Right lobe of liver (tissue), 6 donors: ENCODE data around the gene SBSN. TPM values are rescaled to one million over a fixed set of nuclear protein-coding genes. Genes with fewer than 3 reads are reported as not detected.

ENCODE experiments used
- ATAC-seq, 4 donors: fragments of 200-7000 bp; cut with Tn5 transposase; one replicate each; pipeline ENCODE4 v1.9.1; 2020; ENCODE audit warnings: mild to moderate bottlenecking in 4 of 4, moderate library complexity in 4 of 4
- DNase-seq, 3 donors: peaks; one replicate each; pipeline ENCODE4 v3.0.0-alpha.2; 2020
- H3K27ac ChIP-seq, 3 donors: fragments of 200-600 bp; one replicate each; pipeline ENCODE4 v1.8.0; 2022
- H3K27me3 ChIP-seq, 2 donors: fragments of 200-600 bp; one replicate each; pipeline ENCODE4 v1.8.0; 2022
- H3K36me3 ChIP-seq, 4 donors: fragments of 200-600 bp; sonication (generic) in 1 of 4; one replicate each; pipeline versions ENCODE4 v1.5.1 to v1.8.0; 2017 to 2022; ENCODE audit warnings: control low read depth in 1 of 4
- H3K4me1 ChIP-seq, 4 donors: fragments of 200-600 bp; sonication (generic) in 1 of 4; one replicate each; pipeline versions ENCODE4 v1.5.1 to v1.8.0; 2017 to 2022; ENCODE audit warnings: control low read depth in 1 of 4
- H3K4me3 ChIP-seq, 3 donors: fragments of 200-600 bp; one replicate each; pipeline ENCODE4 v1.8.0; 2022
- H3K9me3 ChIP-seq, 4 donors: fragments of 200-600 bp; sonication (generic) in 1 of 4; one replicate each; pipeline versions ENCODE4 v1.5.1 to v1.8.0; 2017 to 2022; ENCODE audit warnings: control low read depth in 1 of 4
- POLR2A ChIP-seq: fragments of 450-650 bp; IDR thresholded peaks from one replicate; pipeline ENCODE4 v1.6.1; 2017; ENCODE audit warnings: antibody characterized with exemption, mild to moderate bottlenecking
- WGBS: methylation state at CpG from one replicate; pipeline ENCODE4 v1.1.6; 2018; ENCODE audit warnings: low coverage, low lambda C conversion rate; ENCODE audit not compliant: insufficient coverage; ENCODE audit errors: missing lambda C conversion rate; 5-methylcytosine and 5-hydroxymethylcytosine counted together
- intact Hi-C, 2 donors: fragments of 100-400 bp; cut with DNase I; formaldehyde crosslinking; loops; one replicate each; pipeline versions ENCODE4 v1.11.2 to v1.14.1; 2022
- total RNA-seq, 6 experiments: library from RNA; depleted of rRNA in 2 of 6; stranded (reverse); fragments of >200 nt in 2 of 6; fragmentation: NEBNext Ultra II Directional in 3 of 6; extraction: Animal tissue kit (Norgen Biotek cat#: 25700) in 3 of 6; gene quantifications; one replicate each; pipeline versions ENCODE4 v1.1.0 to v1.2.4, GENCODE V29; 2016 to 2023
- TF ChIP-seq, protein P1 (sequence below), 4 donors: fragments of 200-600 bp in 3 of 4; fragments of 450-650 bp in 1 of 4; IDR thresholded peaks; one replicate each; pipeline versions ENCODE4 v1.5.1 to v1.8.0; 2016 to 2022; ENCODE audit warnings: antibody characterized with exemption in 4 of 4, mild to moderate bottlenecking in 2 of 4
- donor health status: DM: no; HTN: yes; CAD: no.
- donor health status: DM: no; HTN: no; CAD: no.
- donor health status: DM: no; HTN: no; CAD: no.
- donor health status: DM: no; HTN: yes; CAD: no.
- donor health status: DM: no; HTN: yes; CAD: no.

The SBSN gene
- total RNA-seq, 6 experiments from 2014 or later, result 0.24 TPM; not detected in 5

DNA sequence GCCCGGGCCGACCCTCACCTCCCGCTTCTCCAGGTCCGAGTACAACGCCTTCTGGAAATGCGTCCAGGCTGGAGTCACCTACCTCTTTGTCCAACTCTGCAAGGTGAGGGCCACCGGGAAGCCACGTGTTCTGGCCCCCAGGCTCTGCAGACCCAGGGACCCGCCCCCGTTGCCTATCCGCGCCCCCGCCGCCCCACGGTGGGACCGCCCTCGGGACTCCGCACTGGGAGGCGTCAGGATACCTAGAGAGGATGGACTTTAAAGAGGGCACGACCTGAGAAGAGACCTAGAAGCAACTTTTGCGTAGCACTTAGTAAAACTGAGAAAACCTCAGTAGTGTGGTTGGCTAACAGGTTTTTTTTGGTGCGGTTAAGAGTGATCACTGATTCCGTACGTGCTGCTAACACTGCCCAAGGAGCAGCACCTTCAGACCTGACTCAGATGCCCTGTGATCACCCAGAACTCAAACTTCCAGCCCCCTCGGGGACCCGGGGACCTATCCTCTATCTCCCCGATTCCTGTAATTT, 17.8 kb upstream of the SBSN start:
- H3K27ac ChIP-seq, result peak overlapping the region; percentile 41 to 63 (median 44)
- peak overlapping the region; percentile 77 to 100 (median 99) for H3K4me3 ChIP-seq
- intact Hi-C loops, result no loop called here
- H3K4me1 ChIP-seq, result peaks cover 0 to 9% (median 4%) of the 10 kb centered on the region in 4 donors
- ATAC-seq, result peak; percentile 51 to 63 (median 56)
- WGBS, result 5% methylated on average over 18 of the region's 27 CpGs
- H3K9me3 ChIP-seq, result no peaks in the 10 kb centered on the region
- no peaks in the 10 kb centered on the region for H3K27me3 ChIP-seq
- peak in 2 of 3 donors; percentile 70 for DNase-seq
- TF ChIP-seq, protein P1, sequence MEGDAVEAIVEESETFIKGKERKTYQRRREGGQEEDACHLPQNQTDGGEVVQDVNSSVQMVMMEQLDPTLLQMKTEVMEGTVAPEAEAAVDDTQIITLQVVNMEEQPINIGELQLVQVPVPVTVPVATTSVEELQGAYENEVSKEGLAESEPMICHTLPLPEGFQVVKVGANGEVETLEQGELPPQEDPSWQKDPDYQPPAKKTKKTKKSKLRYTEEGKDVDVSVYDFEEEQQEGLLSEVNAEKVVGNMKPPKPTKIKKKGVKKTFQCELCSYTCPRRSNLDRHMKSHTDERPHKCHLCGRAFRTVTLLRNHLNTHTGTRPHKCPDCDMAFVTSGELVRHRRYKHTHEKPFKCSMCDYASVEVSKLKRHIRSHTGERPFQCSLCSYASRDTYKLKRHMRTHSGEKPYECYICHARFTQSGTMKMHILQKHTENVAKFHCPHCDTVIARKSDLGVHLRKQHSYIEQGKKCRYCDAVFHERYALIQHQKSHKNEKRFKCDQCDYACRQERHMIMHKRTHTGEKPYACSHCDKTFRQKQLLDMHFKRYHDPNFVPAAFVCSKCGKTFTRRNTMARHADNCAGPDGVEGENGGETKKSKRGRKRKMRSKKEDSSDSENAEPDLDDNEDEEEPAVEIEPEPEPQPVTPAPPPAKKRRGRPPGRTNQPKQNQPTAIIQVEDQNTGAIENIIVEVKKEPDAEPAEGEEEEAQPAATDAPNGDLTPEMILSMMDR (IDR thresholded peaks at IDR 0.05), result no peak
- TF ChIP-seq POLR2A, result no peak
- no peaks in the 10 kb centered on the region for H3K36me3 ChIP-seq

DNA sequence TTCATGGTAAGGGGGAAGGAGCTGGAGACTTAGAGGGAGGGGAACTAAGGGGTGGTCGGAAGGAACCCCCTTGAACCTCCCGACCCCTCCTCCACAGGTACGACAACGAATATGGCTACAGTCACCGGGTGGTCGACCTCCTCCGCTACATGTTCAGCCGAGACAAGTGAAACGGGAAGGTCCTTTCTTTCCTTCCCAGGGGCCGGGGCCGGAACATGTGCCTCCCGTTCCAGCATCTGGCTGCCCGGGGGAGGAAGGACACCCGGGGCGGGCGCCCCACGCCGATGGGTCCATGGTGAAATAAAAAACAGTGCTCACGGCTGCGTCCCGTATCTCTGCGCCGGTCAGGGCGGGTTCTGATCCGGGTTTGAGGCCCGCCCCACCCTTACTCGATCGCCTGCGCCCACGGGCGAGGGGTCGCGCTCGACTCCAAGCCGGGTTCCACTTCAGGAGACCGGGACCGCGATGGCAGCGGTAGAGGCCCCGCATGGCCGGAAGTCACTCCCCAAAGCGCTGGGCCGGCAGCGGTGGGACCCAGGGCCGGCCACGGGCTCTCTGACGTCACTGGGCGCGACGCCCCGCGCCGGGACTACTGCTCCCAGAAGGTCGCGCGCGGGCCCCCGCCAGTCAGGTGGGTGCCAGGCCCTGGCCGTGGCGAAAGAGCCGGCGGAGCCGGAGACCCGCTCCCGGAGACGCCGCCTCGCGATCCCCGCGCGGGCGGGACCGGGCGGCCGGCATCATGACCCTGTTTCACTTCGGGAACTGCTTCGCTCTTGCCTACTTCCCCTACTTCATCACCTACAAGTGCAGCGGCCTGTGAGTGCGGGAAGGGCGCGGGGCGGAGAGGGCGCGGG, 17.1 kb upstream of the SBSN start, which contains the start of gene TMEM147:
Gene TMEM147, plus strand, starts transcription at position 626 of the 854 bp plus-strand sequence. Its CDS starts 114 bp downstream, at position 740.
- intact Hi-C loops, result no loop called here
- ATAC-seq, result peak; percentile 93 to 96 (median 96)
- TF ChIP-seq, protein P1 (IDR thresholded peaks at IDR 0.05), result no peak
- peak; percentile 81 for TF ChIP-seq POLR2A
- peak within 1 kb of the TSS; percentile 77 to 100 (median 99) for H3K4me3 ChIP-seq
- H3K27me3 ChIP-seq, result no peaks in the 10 kb centered on the region
- H3K4me1 ChIP-seq, result peaks cover 0 to 9% (median 4%) of the 10 kb centered on the region in 4 donors
- peak; percentile 95 to 97 (median 96) for DNase-seq
- H3K36me3 ChIP-seq, result no peaks in the 10 kb centered on the region
- no peaks in the 10 kb centered on the region for H3K9me3 ChIP-seq
- 1% methylated on average over 15 of the region's 85 CpGs for WGBS
- peak within 1 kb of the TSS; percentile 41 to 63 (median 44) for H3K27ac ChIP-seq

DNA sequence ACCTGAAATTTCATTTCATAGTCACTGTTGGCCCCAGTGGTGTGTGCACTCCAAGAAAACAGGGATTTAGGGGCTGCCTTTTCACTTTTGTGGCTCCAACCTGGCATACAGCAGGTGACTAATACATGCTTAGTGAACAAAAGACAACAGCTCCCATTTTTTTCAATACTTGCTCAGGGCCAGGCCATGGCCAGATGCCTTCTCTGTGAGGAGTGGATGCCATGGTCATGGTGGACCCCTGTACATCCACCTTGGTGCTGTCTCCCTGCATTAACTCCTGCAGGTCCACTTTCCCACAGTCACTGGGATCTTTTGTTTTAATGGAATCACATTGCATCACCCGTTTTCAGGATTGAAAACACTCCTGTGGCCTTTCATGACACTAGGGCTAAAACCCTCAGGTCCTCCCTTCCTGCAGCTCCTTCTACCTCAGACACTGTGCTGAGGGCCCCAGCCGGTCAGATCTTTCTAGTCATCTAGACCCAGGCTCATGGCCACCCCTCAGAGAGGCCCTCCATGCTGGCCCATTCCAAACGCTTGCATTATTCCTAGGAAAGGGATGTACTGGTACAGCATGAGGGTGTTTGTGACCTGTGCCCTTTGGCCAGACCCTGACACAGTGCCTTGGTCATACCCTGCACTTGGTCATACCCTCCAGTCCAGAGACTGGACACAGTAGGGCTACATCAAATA, 16.1 kb upstream of the SBSN start:
- H3K36me3 ChIP-seq, result no peaks in the 10 kb centered on the region
- intact Hi-C loops, result no loop called here
- WGBS, result no CpG with 5 or more reads among the region's 3 CpGs
- no peak for DNase-seq
- TF ChIP-seq, protein P1 (IDR thresholded peaks at IDR 0.05), result no peak
- no peak for TF ChIP-seq POLR2A
- H3K4me3 ChIP-seq, result peak overlapping the region; percentile 77 to 100 (median 99)
- no peak overlapping the region for H3K27ac ChIP-seq
- H3K27me3 ChIP-seq, result no peaks in the 10 kb centered on the region
- H3K9me3 ChIP-seq, result no peaks in the 10 kb centered on the region
- peaks cover 0 to 9% (median 4%) of the 10 kb centered on the region in 4 donors for H3K4me1 ChIP-seq
- no peak for ATAC-seq

DNA sequence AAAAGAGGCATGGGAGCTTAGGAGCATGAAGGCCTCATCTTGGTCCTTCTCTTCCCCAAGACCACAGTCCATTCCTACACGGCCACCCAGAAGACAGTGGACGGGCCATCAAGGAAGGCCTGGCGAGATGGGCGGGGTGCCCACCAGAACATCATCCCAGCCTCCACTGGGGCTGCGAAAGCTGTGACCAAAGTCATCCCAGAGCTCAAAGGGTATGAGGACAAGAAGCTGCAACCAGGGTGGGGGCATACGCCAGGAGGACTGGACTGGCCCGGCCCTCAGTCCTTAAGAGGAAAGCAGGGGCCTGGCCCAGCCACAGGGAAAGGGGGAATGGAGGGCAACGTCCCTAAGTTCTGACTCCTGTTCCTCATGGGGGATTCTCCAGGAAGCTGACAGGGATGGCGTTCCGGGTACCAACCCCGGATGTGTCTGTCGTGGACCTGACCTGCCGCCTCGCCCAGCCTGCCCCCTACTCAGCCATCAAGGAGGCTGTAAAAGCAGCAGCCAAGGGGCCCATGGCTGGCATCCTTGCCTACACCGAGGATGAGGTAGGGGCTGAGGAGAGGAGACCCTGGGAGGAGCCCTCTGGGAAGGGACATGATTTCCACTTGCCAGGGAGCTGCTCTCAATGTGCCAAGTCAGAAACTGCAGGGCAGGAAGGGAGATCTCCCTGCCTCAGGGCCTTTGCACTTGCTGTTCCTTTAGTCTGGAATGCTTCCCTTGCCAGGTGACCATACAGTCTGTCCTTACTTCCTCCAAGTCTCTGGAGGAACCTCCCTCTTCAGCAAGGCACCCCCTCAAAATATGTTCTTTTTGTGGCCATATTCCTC, 15.4 kb upstream of the SBSN start:
- Histone ChIP-seq H3K27ac (no peak overlapping the region), H3K4me3 (no peak overlapping the region), H3K4me1 (peaks cover 0 to 9% (median 4%) of the 10 kb centered on the region in 4 donors), H3K27me3 (no peaks in the 10 kb centered on the region), H3K36me3 (no peaks in the 10 kb centered on the region), H3K9me3 (no peaks in the 10 kb centered on the region)
- DNase-seq (no peak), ATAC-seq (no peak)
- intact Hi-C loops, result no loop called here
- 94% methylated on average over 2 of the region's 15 CpGs for WGBS
- no peak for TF ChIP-seq POLR2A
- TF ChIP-seq, protein P1 (IDR thresholded peaks at IDR 0.05), result no peak
